HG02610 (cell line): ENCODE measurements around the gene PSTPIP1.
A peak's percentile ranks its signal among the peaks of the same experiment; 100 is the strongest.
"Not testable (repeated sequence)": the region's sequence is repeated elsewhere in the genome, so short reads cannot be mapped to it uniquely, and the experiment has no call there.

Experiments used
- ATAC-seq: cut with Tn5 transposase; IDR thresholded peaks from one replicate; pipeline ENCODE4 v1.9.1; 2021; ENCODE audit warnings: mild to moderate bottlenecking, moderate library complexity; ENCODE audit not compliant: unreplicated experiment

Gene PSTPIP1

GRCh38 chr15:76994971-76995945 lies at the start of gene PSTPIP1:
Gene PSTPIP1, plus strand, starts transcription at chr15:76995126. Its CDS starts 448 bp downstream, at chr15:76995574.
- ATAC-seq: peak; percentile 63

DNA sequence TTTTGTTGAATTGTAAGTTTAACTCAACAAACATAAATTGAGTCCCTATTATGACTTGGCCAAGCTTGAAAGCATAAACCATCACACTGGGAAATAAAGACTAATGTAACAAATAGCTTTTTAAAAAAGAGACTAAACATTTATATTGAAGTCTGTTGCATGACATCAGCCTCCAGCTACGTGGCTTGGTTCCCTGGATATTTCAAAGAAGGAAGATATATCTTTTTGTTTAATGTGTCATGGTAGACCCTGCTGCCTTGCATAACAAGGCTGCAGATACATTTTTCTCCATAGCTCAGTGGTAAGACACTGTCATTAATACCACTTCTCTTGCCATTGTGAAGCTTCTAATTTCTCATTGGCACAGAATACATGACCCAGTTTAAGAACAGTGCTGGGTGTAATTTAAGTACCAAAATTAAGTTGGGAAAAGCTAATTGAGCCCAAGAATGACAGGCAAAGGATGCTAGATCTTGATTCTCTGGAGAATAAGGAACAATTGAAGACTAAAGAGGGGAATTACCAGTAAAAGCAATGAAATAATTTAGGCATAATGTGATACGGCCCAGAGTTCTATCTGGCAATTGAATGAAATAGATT lies 49.3 kb upstream of the PSTPIP1 start:
- no peak for ATAC-seq

GRCh38 chr15:76947454-76947853 lies 47.5 kb upstream of the PSTPIP1 start:
- ATAC-seq: no peak

DNA sequence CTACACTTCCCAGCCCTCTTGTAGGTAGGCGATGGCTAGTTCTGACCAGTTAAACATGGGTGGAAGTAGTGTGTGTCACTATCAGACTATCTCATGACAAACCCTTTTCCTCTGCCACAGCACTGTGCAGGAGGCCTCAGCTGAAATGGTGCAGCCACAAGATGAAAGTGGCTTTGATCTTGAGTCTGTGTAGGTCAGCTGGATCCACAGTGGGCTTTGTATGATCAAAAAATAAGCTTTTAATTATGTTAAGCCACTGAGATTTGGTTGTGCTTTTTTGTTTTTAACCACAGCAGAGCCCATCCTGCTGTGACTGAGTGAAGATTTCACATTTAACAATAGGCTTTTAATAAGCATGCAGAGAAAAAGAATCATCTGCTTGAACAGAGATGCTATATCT lies 43.7 kb upstream of the PSTPIP1 start:
- ATAC-seq: no peak

GRCh38 chr15:76953913-76954312 lies 41.0 kb upstream of the PSTPIP1 start:
- ATAC-seq: no peak

GRCh38 chr15:76954744-76955143 lies 40.2 kb upstream of the PSTPIP1 start:
- ATAC-seq: no peak

GRCh38 chr15:76961268-76962011 lies 33.5 kb upstream of the PSTPIP1 start:
- ATAC-seq: no peak

DNA sequence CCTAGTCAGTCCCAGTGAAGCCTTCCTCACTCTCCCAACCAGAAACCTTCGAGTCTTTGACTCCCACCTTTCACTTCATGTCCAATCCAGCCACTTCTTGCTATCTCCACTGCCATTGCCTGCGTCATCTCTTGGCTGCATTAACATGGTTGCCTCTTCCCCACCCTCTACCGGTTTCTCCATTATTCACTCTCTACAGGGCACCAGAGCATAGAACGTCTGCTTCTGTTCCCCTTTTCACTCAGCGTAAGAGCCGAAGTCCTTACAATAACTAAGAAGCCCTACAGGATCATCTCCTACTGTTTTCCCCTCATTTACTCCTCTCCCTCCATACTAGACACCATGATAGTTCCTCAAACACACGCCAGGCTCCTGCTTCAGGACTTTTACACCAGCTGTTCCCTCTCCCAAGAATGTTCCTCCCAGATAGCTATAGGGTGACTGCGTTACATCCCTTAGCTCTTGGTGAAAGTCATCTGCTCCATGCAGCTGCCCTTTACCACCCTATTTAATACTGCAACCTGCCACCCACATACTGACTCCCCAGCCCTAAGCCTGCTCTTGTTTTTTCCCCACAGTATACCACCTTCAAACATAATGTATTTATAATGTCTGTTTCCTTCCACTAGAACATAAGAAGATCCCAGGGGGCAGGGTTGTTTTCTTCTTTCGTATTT lies 32.5 kb upstream of the PSTPIP1 start:
- no peak for ATAC-seq

- no peak for ATAC-seq
Observed at GRCh38 chr15:76963596-76963995, 31.3 kb upstream of the PSTPIP1 start.

GRCh38 chr15:76964157-76964556 lies 30.8 kb upstream of the PSTPIP1 start:
- ATAC-seq: no peak

DNA sequence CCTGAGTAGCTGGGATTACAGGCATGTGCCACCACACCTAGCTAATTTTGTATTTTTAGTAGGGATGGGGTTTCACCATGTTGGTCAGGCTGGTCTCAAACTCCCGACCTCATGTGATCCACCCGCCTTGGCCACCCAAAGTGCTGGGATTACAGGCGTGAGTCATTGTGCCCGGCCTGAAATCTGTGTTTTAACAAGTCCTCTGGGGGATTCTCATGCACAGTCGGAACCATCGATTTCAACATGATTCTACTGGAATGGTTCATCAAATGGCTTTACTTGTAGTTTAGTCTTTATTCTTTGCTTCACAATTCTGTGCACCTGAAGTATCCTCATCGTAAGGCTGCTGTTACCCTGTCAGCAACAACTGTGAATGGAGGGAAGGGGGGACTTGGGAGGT lies 28.9 kb upstream of the PSTPIP1 start:
- ATAC-seq: not testable (repeated sequence)

DNA sequence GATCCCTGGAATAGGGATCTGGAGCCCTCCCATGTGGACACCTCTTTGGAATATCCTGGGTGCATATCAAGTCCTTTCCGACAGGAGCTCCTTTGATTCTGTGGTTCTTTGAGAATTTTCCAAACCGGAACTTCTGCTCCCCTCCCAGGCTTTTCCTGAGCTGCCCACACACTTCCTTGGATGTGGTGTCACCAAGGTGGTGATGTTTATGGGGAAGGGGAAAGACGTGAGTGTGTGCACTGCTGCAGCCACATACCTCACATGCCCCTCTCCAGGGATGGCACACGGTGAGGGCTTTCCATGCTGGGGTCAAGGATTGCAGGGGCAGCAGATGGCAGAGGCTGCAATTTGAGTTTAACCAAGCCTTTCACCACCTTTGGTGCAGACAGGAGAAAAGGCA lies 27.9 kb upstream of the PSTPIP1 start:
- no peak for ATAC-seq

GRCh38 chr15:76968306-76968705 lies 26.6 kb upstream of the PSTPIP1 start:
- ATAC-seq: no peak

DNA sequence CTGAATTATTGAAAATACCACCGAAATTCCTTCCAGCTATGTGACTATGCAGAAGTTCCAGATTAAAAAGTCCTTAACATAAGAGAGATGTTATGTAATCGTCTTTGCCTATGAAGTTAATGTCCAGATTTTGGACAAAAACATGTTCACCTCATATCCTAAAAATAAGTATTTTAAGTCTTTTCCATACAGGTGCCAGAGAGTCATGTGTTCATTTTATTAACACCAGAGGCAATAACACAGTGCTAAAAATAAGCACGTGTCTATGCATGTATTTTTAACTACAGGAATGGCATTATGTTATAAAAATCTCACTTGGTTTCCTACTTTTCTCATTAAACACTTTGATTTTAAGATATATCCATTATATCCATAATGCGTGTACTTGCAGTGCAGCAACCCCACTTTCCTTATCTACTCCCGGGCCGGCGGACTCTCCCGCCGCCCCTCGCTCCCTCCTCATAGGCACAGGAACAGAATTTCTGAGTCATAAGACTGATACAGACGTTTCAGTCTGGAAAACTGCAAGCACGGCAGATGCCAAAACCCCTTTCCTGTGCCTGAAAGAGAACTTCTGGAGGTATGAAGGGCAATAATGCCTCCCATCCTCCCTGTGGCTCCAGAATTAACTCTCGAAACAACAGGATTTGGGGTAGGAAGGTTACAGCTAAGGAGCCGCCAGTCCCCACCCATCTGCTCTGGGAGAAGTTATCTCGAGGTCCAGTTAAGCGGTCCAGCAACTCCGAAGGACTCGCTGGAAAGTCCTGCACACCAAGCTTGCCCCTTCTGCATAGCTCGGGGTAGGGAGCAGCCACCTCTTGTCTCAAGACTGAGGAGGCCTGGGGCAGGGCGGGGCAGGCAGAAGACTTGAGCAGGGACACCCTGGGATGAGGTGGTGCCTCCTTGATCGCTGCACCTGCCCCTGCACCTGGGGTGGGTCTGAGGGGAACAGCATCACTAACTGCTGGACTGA lies 22.3 kb upstream of the PSTPIP1 start:
- no peak for ATAC-seq

- no peak for ATAC-seq
Observed at GRCh38 chr15:76973362-76973743, 21.6 kb upstream of the PSTPIP1 start.

DNA sequence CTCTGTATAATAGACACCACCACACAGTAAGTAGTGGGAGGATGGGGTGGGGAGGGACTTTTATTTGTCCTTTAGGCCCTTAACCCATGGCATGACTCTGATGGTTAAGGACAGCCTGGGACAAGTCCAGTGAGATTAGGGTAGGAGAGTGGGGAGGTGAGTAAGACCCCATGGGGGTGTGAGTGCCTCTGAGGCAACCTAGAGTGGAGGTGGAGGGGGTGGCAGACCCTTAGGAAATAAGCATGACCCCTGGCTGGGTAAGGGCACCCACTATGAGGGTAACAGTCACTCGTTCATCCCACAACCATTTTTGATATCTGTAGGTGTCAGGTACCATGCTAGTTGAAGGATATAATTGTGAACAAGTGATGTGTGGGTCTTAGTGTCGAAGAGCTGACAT lies 21.0 kb upstream of the PSTPIP1 start:
- ATAC-seq: no peak

DNA sequence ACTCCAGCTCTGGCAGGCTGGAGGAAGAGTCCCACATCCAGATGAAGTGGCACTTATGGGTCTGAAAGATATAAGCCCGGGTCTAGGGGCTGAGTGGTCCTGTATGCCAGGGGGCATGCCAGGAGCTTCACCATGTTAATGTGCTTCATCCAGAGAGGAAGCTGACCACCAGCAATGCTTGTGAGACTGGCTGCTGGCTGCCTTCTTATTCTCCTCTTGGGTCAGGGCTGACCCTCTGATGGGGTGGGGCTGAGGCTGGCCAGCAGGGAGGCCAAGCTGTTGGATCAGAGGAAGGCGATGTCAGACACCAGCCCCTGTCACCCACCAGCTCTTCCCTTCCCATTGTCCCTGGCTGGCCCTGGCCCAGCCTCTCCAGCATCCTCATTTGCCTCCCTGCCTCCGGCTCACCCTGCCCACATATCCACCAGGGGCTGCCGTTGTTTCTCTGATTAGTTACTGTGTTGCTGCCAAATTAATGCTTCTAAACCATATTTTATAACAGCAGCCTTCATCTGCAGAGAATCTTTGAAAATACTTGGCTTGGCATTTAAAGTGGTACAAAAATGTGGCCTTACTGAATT lies 20.4 kb upstream of the PSTPIP1 start:
- no peak for ATAC-seq

- ATAC-seq: no peak
Observed at GRCh38 chr15:76976141-76976540, 18.8 kb upstream of the PSTPIP1 start.

DNA sequence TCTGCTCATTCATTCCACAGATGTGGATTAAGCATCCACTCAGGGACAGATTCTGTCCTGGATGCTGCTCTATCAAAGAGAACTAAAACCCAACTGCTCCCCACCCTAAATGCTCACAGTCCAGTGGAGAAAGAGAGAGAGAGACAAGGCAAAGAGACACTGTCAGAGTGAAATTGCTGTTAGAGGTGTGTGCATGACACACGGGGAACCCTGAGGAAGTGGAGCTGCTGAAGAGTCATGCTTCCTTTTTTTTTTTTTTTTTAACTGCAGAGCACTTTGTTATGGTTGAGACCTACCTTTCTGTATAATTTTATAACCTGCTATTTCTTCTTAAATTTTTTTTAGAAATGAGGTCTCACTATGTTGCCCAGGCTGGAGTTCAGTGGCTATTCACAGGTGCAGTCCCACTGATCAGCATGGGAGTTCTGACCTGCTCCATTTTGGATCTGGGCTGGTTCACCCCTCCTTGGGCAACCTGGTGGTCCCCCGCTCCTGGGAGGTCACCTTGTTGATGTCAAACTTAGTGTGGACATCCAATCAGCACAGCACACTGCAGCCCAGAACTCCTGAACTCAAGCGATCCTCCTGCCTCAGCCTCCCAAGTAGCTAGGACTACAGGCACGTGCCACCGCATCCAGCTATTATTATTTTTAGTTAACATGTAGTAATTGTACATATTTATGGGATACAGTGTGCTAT lies 18.2 kb upstream of the PSTPIP1 start:
- no peak for ATAC-seq
